ENCODE data around the gene TEC.

TEC gene

GRCh38 chr4:48266781-48267180 lies 2.9 kb downstream of the TEC start:
- H3K36me3 ChIP-seq (ENCODE audit: insufficient read depth, low read depth, low read length) = no peaks in the 10 kb centered on the region
- no peak overlapping the region for H3K4me3 ChIP-seq (ENCODE audit: low read length)
- H3K27ac ChIP-seq (ENCODE audit: low read length) = no peak overlapping the region
- peaks cover 7% of the 10 kb centered on the region; the same call in 1 of the 2 replicates for H3K27me3 ChIP-seq (ENCODE audit: insufficient read depth, low read length)
- no peaks in the 10 kb centered on the region; the same call in 1 of the 2 replicates for H3K4me1 ChIP-seq (ENCODE audit: insufficient read depth, low read length)
- H3K9ac ChIP-seq (ENCODE audit: low read depth, low read length) = no peak overlapping the region
- H3K9me3 ChIP-seq (ENCODE audit: insufficient read depth, low read depth, low read length) = no peaks in the 10 kb centered on the region

- Histone ChIP-seq H3K9me3 (ENCODE audit: insufficient read depth, low read depth, low read length) (no peaks in the 10 kb centered on the region), H3K36me3 (ENCODE audit: insufficient read depth, low read depth, low read length) (no peaks in the 10 kb centered on the region), H3K27me3 (ENCODE audit: insufficient read depth, low read length) (peaks cover under 1% of the 10 kb centered on the region; the same call in 1 of the 2 replicates), H3K4me1 (ENCODE audit: insufficient read depth, low read length) (no peaks in the 10 kb centered on the region; the same call in 1 of the 2 replicates), H3K4me3 (ENCODE audit: low read length) (no peak overlapping the region), H3K27ac (ENCODE audit: low read length) (no peak overlapping the region), H3K9ac (ENCODE audit: low read depth, low read length) (no peak overlapping the region)
Observed at GRCh38 chr4:48262926-48263325, 6.7 kb downstream of the TEC start.

GRCh38 chr4:48262484-48262883 lies 7.2 kb downstream of the TEC start:
- H3K4me1 ChIP-seq (ENCODE audit: insufficient read depth, low read length) = no peaks in the 10 kb centered on the region; the same call in 1 of the 2 replicates
- no peak overlapping the region for H3K9ac ChIP-seq (ENCODE audit: low read depth, low read length)
- H3K9me3 ChIP-seq (ENCODE audit: insufficient read depth, low read depth, low read length) = no peaks in the 10 kb centered on the region
- H3K36me3 ChIP-seq (ENCODE audit: insufficient read depth, low read depth, low read length) = no peaks in the 10 kb centered on the region
- no peak overlapping the region for H3K4me3 ChIP-seq (ENCODE audit: low read length)
- no peaks in the 10 kb centered on the region for H3K27me3 ChIP-seq (ENCODE audit: insufficient read depth, low read length)
- H3K27ac ChIP-seq (ENCODE audit: low read length) = no peak overlapping the region

- H3K4me3 ChIP-seq (ENCODE audit: low read length) = no peak overlapping the region
- no peak overlapping the region for H3K27ac ChIP-seq (ENCODE audit: low read length)
- no peaks in the 10 kb centered on the region for H3K9me3 ChIP-seq (ENCODE audit: insufficient read depth, low read depth, low read length)
- H3K27me3 ChIP-seq (ENCODE audit: insufficient read depth, low read length) = no peaks in the 10 kb centered on the region
- H3K36me3 ChIP-seq (ENCODE audit: insufficient read depth, low read depth, low read length) = no peaks in the 10 kb centered on the region
- no peaks in the 10 kb centered on the region for H3K4me1 ChIP-seq (ENCODE audit: insufficient read depth, low read length)
- no peak overlapping the region for H3K9ac ChIP-seq (ENCODE audit: low read depth, low read length)
Observed at GRCh38 chr4:48261281-48261680, 8.4 kb downstream of the TEC start.

DNA sequence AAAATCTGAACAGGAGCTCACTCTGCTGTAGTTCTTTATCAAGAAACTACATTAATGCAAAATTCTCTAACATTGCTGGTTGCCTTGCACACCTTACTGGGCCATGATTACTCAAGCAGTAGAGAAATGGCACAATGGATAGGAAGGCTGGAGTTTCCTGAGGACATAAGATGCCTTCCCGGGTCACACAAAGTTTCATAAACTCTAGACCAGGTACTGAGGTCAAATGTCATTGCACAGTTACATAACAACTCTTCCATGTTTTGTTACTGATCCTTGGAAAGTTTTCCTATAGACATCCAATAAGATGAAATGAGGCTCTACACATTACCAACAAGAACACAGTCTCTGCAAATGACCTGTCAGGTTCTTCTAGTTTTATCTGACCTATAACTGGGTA lies 9.9 kb downstream of the TEC start:
- no peak overlapping the region for H3K27ac ChIP-seq (ENCODE audit: low read length)
- no peaks in the 10 kb centered on the region for H3K4me1 ChIP-seq (ENCODE audit: insufficient read depth, low read length)
- H3K36me3 ChIP-seq (ENCODE audit: insufficient read depth, low read depth, low read length) = no peaks in the 10 kb centered on the region

DNA sequence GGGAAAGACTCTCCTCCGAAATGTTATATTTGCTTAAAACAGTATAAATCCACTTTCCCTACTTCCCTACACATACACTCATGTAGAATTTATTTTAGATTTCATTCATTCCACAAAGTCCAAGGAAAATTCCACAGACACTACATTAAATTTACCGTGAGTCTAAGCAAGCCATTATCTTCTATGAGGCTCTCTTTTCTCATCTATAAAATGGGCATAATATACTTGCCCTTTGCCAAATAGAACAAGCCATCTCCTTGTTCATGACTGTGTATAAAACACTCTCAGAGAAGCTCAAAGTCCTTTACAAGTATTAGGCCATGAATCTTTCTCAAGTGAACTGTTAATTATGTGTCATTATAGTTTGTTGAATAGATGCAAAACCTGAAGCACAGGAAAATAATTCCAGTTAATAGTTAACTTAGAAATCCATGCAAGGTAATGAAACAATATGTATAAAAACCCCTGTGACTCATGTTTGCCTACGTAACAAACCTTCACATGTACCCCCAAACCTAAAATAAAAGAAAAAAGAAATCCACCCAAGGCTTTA lies 10.7 kb downstream of the TEC start:
- no peaks in the 10 kb centered on the region for H3K9me3 ChIP-seq (ENCODE audit: insufficient read depth, low read depth, low read length)
- no peak overlapping the region for H3K4me3 ChIP-seq (ENCODE audit: low read length)
- no peaks in the 10 kb centered on the region for H3K27me3 ChIP-seq (ENCODE audit: insufficient read depth, low read length)
- H3K4me1 ChIP-seq (ENCODE audit: insufficient read depth, low read length) = no peaks in the 10 kb centered on the region
- no peak overlapping the region for H3K9ac ChIP-seq (ENCODE audit: low read depth, low read length)
- H3K36me3 ChIP-seq (ENCODE audit: insufficient read depth, low read depth, low read length) = no peaks in the 10 kb centered on the region
- H3K27ac ChIP-seq (ENCODE audit: low read length) = no peak overlapping the region

More for the DNA sequence above, 9.9 kb downstream of the TEC start:
- H3K9ac ChIP-seq (ENCODE audit: low read depth, low read length) = no peak overlapping the region
- H3K4me3 ChIP-seq (ENCODE audit: low read length) = no peak overlapping the region
- H3K27me3 ChIP-seq (ENCODE audit: insufficient read depth, low read length) = no peaks in the 10 kb centered on the region
- no peaks in the 10 kb centered on the region for H3K9me3 ChIP-seq (ENCODE audit: insufficient read depth, low read depth, low read length)

- Histone ChIP-seq H3K9ac (ENCODE audit: low read depth, low read length) (no peak overlapping the region), H3K27me3 (ENCODE audit: insufficient read depth, low read length) (no peaks in the 10 kb centered on the region), H3K4me3 (ENCODE audit: low read length) (no peak overlapping the region), H3K27ac (ENCODE audit: low read length) (no peak overlapping the region), H3K4me1 (ENCODE audit: insufficient read depth, low read length) (no peaks in the 10 kb centered on the region), H3K9me3 (ENCODE audit: insufficient read depth, low read depth, low read length) (no peaks in the 10 kb centered on the region), H3K36me3 (ENCODE audit: insufficient read depth, low read depth, low read length) (no peaks in the 10 kb centered on the region)
Observed at GRCh38 chr4:48255959-48256342, 13.7 kb downstream of the TEC start.

DNA sequence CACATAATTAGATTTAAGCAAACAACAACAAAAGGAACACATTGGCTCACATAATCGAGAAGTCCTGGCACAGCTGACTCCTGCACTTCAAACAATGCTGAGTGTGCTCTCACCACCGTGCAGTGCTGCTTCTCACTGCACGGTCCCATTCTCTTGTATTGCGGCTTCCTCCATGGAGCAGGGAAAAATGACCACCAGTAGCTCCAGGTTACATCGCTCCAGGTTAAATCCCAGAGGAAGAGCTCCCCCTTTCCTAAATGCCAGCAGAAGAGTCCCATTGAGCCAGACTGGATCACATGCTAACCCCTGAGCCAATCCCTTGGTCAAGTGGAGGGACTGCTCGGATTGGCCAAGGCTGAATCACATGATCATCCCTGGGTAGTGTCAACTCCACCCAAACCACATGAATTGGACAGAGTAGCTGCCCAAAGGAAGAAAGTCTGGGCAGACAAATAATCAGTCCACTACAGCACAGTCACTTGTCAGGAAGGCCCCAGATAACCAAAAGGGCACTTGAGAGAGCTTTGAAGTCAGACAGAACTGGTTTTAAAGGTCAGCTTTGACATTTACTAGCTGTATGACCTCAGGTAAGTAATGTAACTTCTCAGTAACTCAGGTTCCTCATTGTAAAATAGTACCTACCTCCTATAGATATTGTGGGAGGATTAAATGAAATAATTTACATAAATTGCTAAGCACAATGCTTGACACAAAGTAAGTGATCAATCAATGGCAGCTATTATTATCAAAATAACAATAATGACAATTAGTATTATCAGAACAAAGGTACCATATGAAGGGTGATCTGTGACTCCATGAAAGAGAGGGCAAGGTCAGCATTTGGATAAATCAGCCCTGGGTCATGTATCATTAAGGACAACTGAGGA lies 14.3 kb downstream of the TEC start:
- H3K4me1 ChIP-seq (ENCODE audit: insufficient read depth, low read length) = no peaks in the 10 kb centered on the region
- no peak overlapping the region for H3K27ac ChIP-seq (ENCODE audit: low read length)
- no peaks in the 10 kb centered on the region for H3K9me3 ChIP-seq (ENCODE audit: insufficient read depth, low read depth, low read length)
- H3K27me3 ChIP-seq (ENCODE audit: insufficient read depth, low read length) = no peaks in the 10 kb centered on the region
- no peak overlapping the region for H3K9ac ChIP-seq (ENCODE audit: low read depth, low read length)
- no peak overlapping the region for H3K4me3 ChIP-seq (ENCODE audit: low read length)
- no peaks in the 10 kb centered on the region for H3K36me3 ChIP-seq (ENCODE audit: insufficient read depth, low read depth, low read length)

DNA sequence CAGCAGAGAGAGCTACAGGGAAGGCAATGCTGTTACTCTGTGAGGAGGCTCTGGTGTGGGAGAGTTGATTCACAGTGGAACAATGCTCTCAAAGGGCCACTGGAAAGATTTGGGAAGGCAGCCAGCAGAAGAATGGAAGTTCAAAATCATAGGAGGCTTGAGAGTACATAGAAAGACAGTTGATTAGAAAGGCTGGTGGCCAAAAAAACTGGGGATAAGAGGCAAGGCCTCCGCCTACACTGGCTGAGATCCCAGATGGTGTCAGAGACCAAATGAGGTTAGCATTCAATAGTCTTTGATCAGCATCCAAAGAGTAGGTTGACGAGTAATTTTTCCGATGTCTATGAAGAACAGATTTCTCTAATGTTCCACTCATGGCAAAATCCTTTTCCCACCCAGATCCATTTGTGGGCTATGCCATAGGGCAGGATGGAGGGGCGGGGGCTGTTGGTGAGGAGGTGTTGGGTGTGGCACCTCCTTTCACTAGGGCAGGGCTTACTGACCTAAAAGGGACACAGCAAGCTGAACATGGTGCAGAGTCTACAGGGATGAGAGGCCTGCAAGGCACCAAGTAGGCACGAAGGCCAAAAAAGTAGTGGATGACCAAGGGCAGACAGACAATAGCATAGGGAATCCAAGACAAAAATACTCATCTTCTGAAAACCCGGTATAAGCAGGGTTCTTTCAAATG lies 15.1 kb downstream of the TEC start:
- no peaks in the 10 kb centered on the region for H3K36me3 ChIP-seq (ENCODE audit: insufficient read depth, low read depth, low read length)
- no peak overlapping the region for H3K9ac ChIP-seq (ENCODE audit: low read depth, low read length)
- H3K27ac ChIP-seq (ENCODE audit: low read length) = no peak overlapping the region
- no peak overlapping the region for H3K4me3 ChIP-seq (ENCODE audit: low read length)
- H3K27me3 ChIP-seq (ENCODE audit: insufficient read depth, low read length) = no peaks in the 10 kb centered on the region
- H3K4me1 ChIP-seq (ENCODE audit: insufficient read depth, low read length) = no peaks in the 10 kb centered on the region
- no peaks in the 10 kb centered on the region for H3K9me3 ChIP-seq (ENCODE audit: insufficient read depth, low read depth, low read length)

DNA sequence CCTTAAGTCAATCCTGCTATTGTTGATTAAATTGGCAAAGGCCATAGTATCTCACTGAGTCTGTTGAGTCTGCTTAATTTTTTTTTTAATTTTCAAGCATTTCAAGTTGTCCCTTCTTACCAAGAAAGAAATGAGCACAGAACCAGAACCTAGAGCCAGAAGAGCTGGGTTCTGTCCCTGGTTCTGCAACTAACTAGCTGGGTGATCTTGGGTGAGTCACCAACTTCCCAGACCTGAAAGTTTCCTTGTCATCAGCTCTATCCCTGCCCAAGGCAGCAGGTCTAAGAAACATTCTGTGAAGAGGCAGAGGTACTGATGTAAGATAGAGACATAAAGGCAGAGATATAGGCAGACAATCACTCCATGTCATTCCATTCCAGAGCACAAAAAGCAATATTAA lies 17.3 kb downstream of the TEC start:
- Histone ChIP-seq H3K27me3 (ENCODE audit: insufficient read depth, low read length) (no peaks in the 10 kb centered on the region), H3K36me3 (ENCODE audit: insufficient read depth, low read depth, low read length) (no peaks in the 10 kb centered on the region), H3K4me3 (ENCODE audit: low read length) (no peak overlapping the region), H3K9ac (ENCODE audit: low read depth, low read length) (no peak overlapping the region), H3K27ac (ENCODE audit: low read length) (no peak overlapping the region), H3K4me1 (ENCODE audit: insufficient read depth, low read length) (no peaks in the 10 kb centered on the region), H3K9me3 (ENCODE audit: insufficient read depth, low read depth, low read length) (no peaks in the 10 kb centered on the region)

GRCh38 chr4:48250980-48251379 lies 18.7 kb downstream of the TEC start:
- Histone ChIP-seq H3K4me1 (ENCODE audit: insufficient read depth, low read length) (no peaks in the 10 kb centered on the region), H3K27ac (ENCODE audit: low read length) (no peak overlapping the region), H3K36me3 (ENCODE audit: insufficient read depth, low read depth, low read length) (no peaks in the 10 kb centered on the region), H3K9ac (ENCODE audit: low read depth, low read length) (no peak overlapping the region), H3K9me3 (ENCODE audit: insufficient read depth, low read depth, low read length) (no peaks in the 10 kb centered on the region), H3K4me3 (ENCODE audit: low read length) (no peak overlapping the region), H3K27me3 (ENCODE audit: insufficient read depth, low read length) (no peaks in the 10 kb centered on the region)

DNA sequence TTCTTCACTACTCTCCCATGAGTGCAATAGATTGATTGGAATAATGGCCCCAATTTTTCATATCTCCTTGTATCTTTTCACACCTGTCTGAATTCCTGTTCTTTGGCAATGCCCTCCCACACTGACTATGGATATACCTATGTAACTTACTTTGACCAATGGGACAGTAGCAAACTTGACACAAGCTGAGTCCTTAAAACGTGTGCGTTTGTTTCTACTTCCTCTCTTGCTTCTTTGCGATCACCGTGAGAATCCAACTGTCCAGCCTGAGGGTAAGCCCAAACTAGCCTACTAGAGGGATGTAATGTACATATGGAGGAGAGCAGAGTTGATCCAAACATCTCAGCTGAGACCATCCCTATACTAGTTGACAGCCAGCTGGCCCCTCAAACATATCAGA lies 19.3 kb downstream of the TEC start:
- Histone ChIP-seq H3K36me3 (ENCODE audit: insufficient read depth, low read depth, low read length) (no peaks in the 10 kb centered on the region), H3K27ac (ENCODE audit: low read length) (no peak overlapping the region), H3K27me3 (ENCODE audit: insufficient read depth, low read length) (no peaks in the 10 kb centered on the region), H3K4me1 (ENCODE audit: insufficient read depth, low read length) (no peaks in the 10 kb centered on the region), H3K4me3 (ENCODE audit: low read length) (no peak overlapping the region), H3K9ac (ENCODE audit: low read depth, low read length) (no peak overlapping the region), H3K9me3 (ENCODE audit: insufficient read depth, low read depth, low read length) (no peaks in the 10 kb centered on the region)
